GM19438 (cell line): Measurements from ENCODE around the gene SDF2.
A peak's percentile ranks its signal among the peaks of the same experiment; 100 is the strongest.
"Not testable (repeated sequence)": the region's sequence is repeated elsewhere in the genome, so short reads cannot be mapped to it uniquely, and the experiment has no call there.

Source experiments
- ATAC-seq: cut with Tn5 transposase; IDR thresholded peaks from one replicate; pipeline ENCODE4 v1.9.1; 2021; ENCODE audit warnings: low read depth; ENCODE audit not compliant: unreplicated experiment

The SDF2 gene

GRCh38 chr17:28635506-28635905, 26.2 kb downstream of the SDF2 start:
- no peak for ATAC-seq

- no peak for ATAC-seq
Observed at GRCh38 chr17:28634206-28634865, 27.4 kb downstream of the SDF2 start.

GRCh38 chr17:28626818-28627217, 34.9 kb downstream of the SDF2 start:
- no peak for ATAC-seq

GRCh38 chr17:28624148-28624547, 37.6 kb downstream of the SDF2 start:
- no peak for ATAC-seq

GRCh38 chr17:28623696-28624095, 38.0 kb downstream of the SDF2 start:
- ATAC-seq: no peak

GRCh38 chr17:28622186-28622585, 39.5 kb downstream of the SDF2 start:
- no peak for ATAC-seq

- ATAC-seq: no peak
Observed at GRCh38 chr17:28620010-28620409, 41.7 kb downstream of the SDF2 start.

- no peak for ATAC-seq
Observed at GRCh38 chr17:28618464-28618863, 43.2 kb downstream of the SDF2 start.

- no peak for ATAC-seq
Observed at GRCh38 chr17:28616281-28616680, 45.4 kb downstream of the SDF2 start.

GRCh38 chr17:28615260-28615940, 46.3 kb downstream of the SDF2 start:
- ATAC-seq: no peak

GRCh38 chr17:28613931-28614381, 47.8 kb downstream of the SDF2 start, which contains the start of gene RSKR:
TSS of gene RSKR (minus strand) at chr17:28614185. CDS start at chr17:28614161, 24 bp downstream.
- no peak for ATAC-seq

GRCh38 chr17:28612936-28613872, 48.5 kb downstream of the SDF2 start:
- no peak for ATAC-seq

- ATAC-seq: no peak
Observed at GRCh38 chr17:28612531-28612930, 49.2 kb downstream of the SDF2 start.

GRCh38 chr17:28610376-28610775, 51.3 kb downstream of the SDF2 start:
- ATAC-seq: no peak

- ATAC-seq: not testable (repeated sequence)
Observed at GRCh38 chr17:28604031-28604430, 57.7 kb downstream of the SDF2 start.

- ATAC-seq: peak; percentile 46
Observed at GRCh38 chr17:28599311-28600184, 62.2 kb downstream of the SDF2 start.

GRCh38 chr17:28598799-28599310, 62.9 kb downstream of the SDF2 start, which contains the start of gene SPAG5:
TSS of gene SPAG5 (minus strand) at chr17:28599025. CDS start at chr17:28598946, 79 bp downstream.
- ATAC-seq: peak; percentile 81

GRCh38 chr17:28598389-28598788, 63.3 kb downstream of the SDF2 start:
- ATAC-seq: peak; percentile 5
